ENCODE results near the gene ETFA.
"Not testable (repeated sequence)": the region's sequence is repeated elsewhere in the genome, so short reads cannot be mapped to it uniquely, and the experiment has no call there.

Gene ETFA

DNA sequence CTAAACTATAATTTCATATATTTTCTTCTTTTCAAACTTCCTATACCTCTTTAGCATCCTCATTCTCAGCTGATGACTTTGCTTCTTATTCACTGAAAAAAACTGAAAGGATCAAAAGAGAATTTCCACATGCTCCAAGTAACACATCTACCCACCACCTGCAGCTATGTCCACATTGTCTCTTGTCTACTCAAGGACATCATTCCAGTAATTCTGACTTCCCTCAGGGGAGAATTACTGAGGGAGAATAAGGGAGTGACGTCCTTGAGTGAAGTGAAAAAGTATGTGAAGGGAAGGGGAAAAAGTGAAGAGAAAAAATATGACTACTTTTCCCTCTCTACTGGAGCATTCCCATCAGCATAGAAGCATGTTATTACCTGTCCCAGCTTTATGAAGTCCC lies 32.6 kb downstream of the ETFA start:
- WGBS, 2 experiments = 75% methylated on average over 1 of the region's 1 CpG; no CpG with 5 or more reads in 1 of the 2 experiments
- H3K36me3 ChIP-seq (ENCODE audit: control insufficient read depth, insufficient read depth, low read length) = peaks cover 3% of the 10 kb centered on the region
- no peak overlapping the region for H3K4me3 ChIP-seq (ENCODE audit: insufficient read depth, low read depth, low read length)
- H3K4me1 ChIP-seq (ENCODE audit: control insufficient read depth, insufficient read depth, low read length) = peaks cover 3% of the 10 kb centered on the region
- no peaks in the 10 kb centered on the region for H3K9me3 ChIP-seq (ENCODE audit: control insufficient read depth, low read length)
- H3K27ac ChIP-seq (ENCODE audit: insufficient read depth, low read depth, low read length, poor library complexity, severe bottlenecking) = no peak overlapping the region
- no peaks in the 10 kb centered on the region for H3K27me3 ChIP-seq (ENCODE audit: control insufficient read depth, insufficient read depth, low read length, poor library complexity, severe bottlenecking)

DNA sequence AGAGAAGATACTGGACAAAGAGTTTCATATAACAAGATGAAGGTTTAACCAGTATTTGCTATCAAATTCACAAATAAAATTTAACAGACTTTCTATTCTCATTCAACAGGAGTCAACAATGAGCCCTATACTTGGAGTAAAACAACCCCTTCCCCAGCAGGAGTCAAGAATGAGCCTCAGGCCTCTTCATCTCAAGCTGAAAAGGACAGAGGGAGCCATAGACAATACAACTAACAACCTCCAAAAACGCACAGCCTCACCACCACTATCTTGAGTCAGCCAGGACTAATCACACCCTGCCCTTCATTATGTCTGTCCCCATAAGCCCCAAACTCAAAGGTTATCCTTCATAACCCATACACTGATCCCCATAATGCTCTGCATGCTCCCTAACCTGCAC lies 36.4 kb downstream of the ETFA start:
- Histone ChIP-seq H3K36me3 (ENCODE audit: control insufficient read depth, insufficient read depth, low read length) (peaks cover 19% of the 10 kb centered on the region), H3K4me1 (ENCODE audit: control insufficient read depth, insufficient read depth, low read length) (peaks cover 3% of the 10 kb centered on the region), H3K27ac (ENCODE audit: insufficient read depth, low read depth, low read length, poor library complexity, severe bottlenecking) (no peak overlapping the region), H3K4me3 (ENCODE audit: insufficient read depth, low read depth, low read length) (no peak overlapping the region), H3K27me3 (ENCODE audit: control insufficient read depth, insufficient read depth, low read length, poor library complexity, severe bottlenecking) (no peaks in the 10 kb centered on the region), H3K9me3 (ENCODE audit: control insufficient read depth, low read length) (no peaks in the 10 kb centered on the region)
- WGBS, 2 experiments = 27 to 30% methylated on average over 1 of the region's 1 CpG

- Histone ChIP-seq H3K9me3 (ENCODE audit: control insufficient read depth, low read length) (no peaks in the 10 kb centered on the region), H3K27ac (ENCODE audit: insufficient read depth, low read depth, low read length, poor library complexity, severe bottlenecking) (no peak overlapping the region), H3K27me3 (ENCODE audit: control insufficient read depth, insufficient read depth, low read length, poor library complexity, severe bottlenecking) (no peaks in the 10 kb centered on the region), H3K36me3 (ENCODE audit: control insufficient read depth, insufficient read depth, low read length) (peaks cover 22% of the 10 kb centered on the region), H3K4me1 (ENCODE audit: control insufficient read depth, insufficient read depth, low read length) (peaks cover 3% of the 10 kb centered on the region), H3K4me3 (ENCODE audit: insufficient read depth, low read depth, low read length) (no peak overlapping the region)
- 84 to 92% methylated on average over 2 of the region's 2 CpGs for whole genome bisulfite sequencing, 2 experiments
These were observed 37.0 kb downstream of the ETFA start for GRCh38 chr15:76274226-76274625.

DNA sequence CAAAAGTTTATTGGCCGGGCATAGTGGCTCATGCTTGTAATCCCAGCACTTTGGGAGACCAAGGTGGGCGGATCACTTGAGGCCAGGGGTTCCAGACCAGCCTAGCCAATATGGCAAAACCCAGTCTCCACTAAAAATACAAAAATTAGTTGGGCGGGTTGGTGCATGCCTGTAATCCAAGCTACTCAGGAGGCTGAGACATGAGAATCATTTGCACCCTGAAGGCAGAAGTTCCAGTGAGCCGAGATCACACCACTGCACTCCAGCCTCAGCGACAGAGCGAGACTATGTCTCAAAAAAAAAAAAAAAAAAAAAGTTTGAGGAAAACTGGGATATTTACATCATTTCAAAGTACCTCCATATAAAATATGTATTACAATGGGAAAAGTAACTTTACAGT lies 40.4 kb downstream of the ETFA start:
- no peak overlapping the region for H3K4me3 ChIP-seq (ENCODE audit: insufficient read depth, low read depth, low read length)
- no peaks in the 10 kb centered on the region for H3K27me3 ChIP-seq (ENCODE audit: control insufficient read depth, insufficient read depth, low read length, poor library complexity, severe bottlenecking)
- H3K9me3 ChIP-seq (ENCODE audit: control insufficient read depth, low read length) = no peaks in the 10 kb centered on the region
- no peak overlapping the region for H3K27ac ChIP-seq (ENCODE audit: insufficient read depth, low read depth, low read length, poor library complexity, severe bottlenecking)
- H3K4me1 ChIP-seq (ENCODE audit: control insufficient read depth, insufficient read depth, low read length) = peaks cover 3% of the 10 kb centered on the region
- 95 to 96% methylated on average over 4 of the region's 6 CpGs for WGBS, 2 experiments
- H3K36me3 ChIP-seq (ENCODE audit: control insufficient read depth, insufficient read depth, low read length) = peaks cover 53% of the 10 kb centered on the region

DNA sequence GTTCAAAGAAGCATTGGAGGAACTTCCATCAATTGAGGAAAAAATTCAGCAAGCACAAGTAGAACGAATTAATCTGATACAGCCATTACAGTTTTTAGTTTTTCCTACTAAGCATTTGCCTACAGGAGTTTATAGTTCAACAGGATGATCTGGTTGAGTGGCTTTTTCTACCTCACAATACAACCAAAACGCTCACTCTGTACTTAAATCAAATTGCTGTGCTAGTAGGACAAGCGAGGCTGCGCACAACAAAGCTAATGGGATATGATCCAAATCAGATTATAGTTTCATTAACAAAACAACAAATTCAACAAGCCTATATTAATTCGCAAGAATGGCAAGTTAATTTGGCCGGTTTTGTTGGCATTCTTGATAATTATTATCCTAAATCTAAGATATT lies 44.2 kb downstream of the ETFA start:
- no peaks in the 10 kb centered on the region for H3K27me3 ChIP-seq (ENCODE audit: control insufficient read depth, insufficient read depth, low read length, poor library complexity, severe bottlenecking)
- H3K27ac ChIP-seq (ENCODE audit: insufficient read depth, low read depth, low read length, poor library complexity, severe bottlenecking) = no peak overlapping the region
- H3K9me3 ChIP-seq (ENCODE audit: control insufficient read depth, low read length) = peaks cover 3% of the 10 kb centered on the region

DNA sequence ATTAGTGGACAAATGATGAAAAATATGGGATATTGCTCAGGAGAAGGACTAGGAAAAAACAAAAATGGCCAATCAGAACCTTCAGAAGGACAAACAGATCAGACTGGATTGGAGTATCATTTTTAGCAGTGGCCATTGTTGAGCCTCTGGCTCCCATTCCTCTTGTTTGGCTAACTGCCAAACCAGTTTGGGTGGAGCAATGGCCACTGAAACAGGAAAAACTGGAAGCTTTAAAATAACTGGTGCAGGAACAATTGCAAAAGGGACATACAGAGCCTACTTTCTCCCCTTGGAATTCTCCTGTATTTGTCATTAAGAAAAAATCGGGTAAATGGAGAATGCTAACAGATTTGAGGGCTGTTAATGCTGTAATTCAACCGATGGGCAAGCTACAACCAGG lies 45.5 kb downstream of the ETFA start:
- H3K4me3 ChIP-seq (ENCODE audit: insufficient read depth, low read depth, low read length) = not testable (repeated sequence)

More for the DNA sequence above, 44.2 kb downstream of the ETFA start:
- Histone ChIP-seq H3K4me3 (ENCODE audit: insufficient read depth, low read depth, low read length) (no peak overlapping the region), H3K4me1 (ENCODE audit: control insufficient read depth, insufficient read depth, low read length) (no peaks in the 10 kb centered on the region), H3K36me3 (ENCODE audit: control insufficient read depth, insufficient read depth, low read length) (peaks cover 52% of the 10 kb centered on the region)
- WGBS, 2 experiments = 95 to 96% methylated on average over 4 to 6 of the region's 6 CpGs

DNA sequence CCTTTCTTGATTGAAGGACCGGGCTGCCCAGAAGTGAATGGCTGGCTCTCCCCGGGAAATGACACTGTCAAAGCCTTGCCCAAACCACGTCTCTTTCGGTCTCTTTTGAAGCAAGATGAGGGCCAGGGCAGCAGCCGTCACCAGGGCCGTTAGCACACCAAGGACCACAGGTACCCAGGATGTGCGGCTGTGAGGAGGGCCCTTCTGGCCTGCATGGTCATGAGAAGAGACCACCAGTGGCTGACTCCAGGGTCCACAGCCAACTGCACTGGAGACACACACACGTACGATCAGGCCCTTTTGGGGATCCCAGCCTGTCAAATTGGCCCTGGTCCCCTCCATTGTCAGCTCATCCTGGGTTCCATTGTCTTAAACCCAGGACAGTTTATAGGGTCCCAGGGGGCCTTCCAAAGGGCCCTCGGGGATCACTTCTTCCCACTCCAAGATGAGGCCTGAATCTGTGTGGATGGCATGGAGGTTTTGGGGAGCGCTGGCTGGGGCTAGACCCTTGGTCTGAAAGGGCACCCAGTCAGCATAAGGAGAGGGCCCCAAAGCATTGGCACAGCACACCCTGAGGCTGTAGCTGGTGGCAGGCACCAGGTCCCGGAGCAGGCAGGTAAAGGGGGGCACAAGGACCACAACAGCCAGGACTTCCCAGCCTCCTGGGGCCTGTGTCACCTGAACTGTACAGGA lies 50.9 kb downstream of the ETFA start:
- Histone ChIP-seq H3K27ac (ENCODE audit: insufficient read depth, low read depth, low read length, poor library complexity, severe bottlenecking) (no peak overlapping the region), H3K9me3 (ENCODE audit: control insufficient read depth, low read length) (peaks cover 3% of the 10 kb centered on the region), H3K4me1 (ENCODE audit: control insufficient read depth, insufficient read depth, low read length) (no peaks in the 10 kb centered on the region), H3K4me3 (ENCODE audit: insufficient read depth, low read depth, low read length) (no peak overlapping the region), H3K27me3 (ENCODE audit: control insufficient read depth, insufficient read depth, low read length, poor library complexity, severe bottlenecking) (no peaks in the 10 kb centered on the region), H3K36me3 (ENCODE audit: control insufficient read depth, insufficient read depth, low read length) (peaks cover 25% of the 10 kb centered on the region)
- WGBS, 2 experiments = 95 to 96% methylated on average over 12 of the region's 12 CpGs

More for the DNA sequence above, 45.5 kb downstream of the ETFA start:
- H3K27me3 ChIP-seq (ENCODE audit: control insufficient read depth, insufficient read depth, low read length, poor library complexity, severe bottlenecking); H3K4me1 ChIP-seq (ENCODE audit: control insufficient read depth, insufficient read depth, low read length); H3K27ac ChIP-seq (ENCODE audit: insufficient read depth, low read depth, low read length, poor library complexity, severe bottlenecking); H3K9me3 ChIP-seq (ENCODE audit: control insufficient read depth, low read length): not testable (repeated sequence)
- peaks cover 55% of the 10 kb centered on the region for H3K36me3 ChIP-seq (ENCODE audit: control insufficient read depth, insufficient read depth, low read length)
- 88 to 91% methylated on average over 2 of the region's 2 CpGs for WGBS, 2 experiments

DNA sequence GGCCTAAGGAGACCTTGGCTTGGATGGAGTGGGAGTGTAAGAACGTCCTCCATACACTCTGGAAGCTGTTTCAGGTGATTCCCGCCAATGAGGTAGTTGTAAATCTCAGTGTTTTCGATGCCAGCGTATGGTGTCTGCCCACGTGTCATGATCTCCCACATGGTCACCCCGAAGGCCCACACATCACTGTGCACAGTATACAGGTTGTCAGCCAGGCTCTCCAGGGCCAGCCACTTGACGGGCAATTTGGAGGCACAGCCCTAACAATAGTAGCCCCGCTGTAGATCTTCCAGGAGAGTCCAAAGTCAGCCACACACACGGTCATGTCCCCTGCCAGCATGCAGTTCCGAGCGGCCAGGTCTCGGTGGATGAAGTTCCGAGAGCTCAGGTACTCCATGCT lies 51.9 kb downstream of the ETFA start:
- no peak overlapping the region for H3K4me3 ChIP-seq (ENCODE audit: insufficient read depth, low read depth, low read length)
- no peaks in the 10 kb centered on the region for H3K4me1 ChIP-seq (ENCODE audit: control insufficient read depth, insufficient read depth, low read length)
- H3K36me3 ChIP-seq (ENCODE audit: control insufficient read depth, insufficient read depth, low read length) = peaks cover 20% of the 10 kb centered on the region
- WGBS, 2 experiments = 96 to 97% methylated on average over 13 of the region's 13 CpGs
- H3K9me3 ChIP-seq (ENCODE audit: control insufficient read depth, low read length) = peaks cover 3% of the 10 kb centered on the region
- no peak overlapping the region for H3K27ac ChIP-seq (ENCODE audit: insufficient read depth, low read depth, low read length, poor library complexity, severe bottlenecking)
- no peaks in the 10 kb centered on the region for H3K27me3 ChIP-seq (ENCODE audit: control insufficient read depth, insufficient read depth, low read length, poor library complexity, severe bottlenecking)

DNA sequence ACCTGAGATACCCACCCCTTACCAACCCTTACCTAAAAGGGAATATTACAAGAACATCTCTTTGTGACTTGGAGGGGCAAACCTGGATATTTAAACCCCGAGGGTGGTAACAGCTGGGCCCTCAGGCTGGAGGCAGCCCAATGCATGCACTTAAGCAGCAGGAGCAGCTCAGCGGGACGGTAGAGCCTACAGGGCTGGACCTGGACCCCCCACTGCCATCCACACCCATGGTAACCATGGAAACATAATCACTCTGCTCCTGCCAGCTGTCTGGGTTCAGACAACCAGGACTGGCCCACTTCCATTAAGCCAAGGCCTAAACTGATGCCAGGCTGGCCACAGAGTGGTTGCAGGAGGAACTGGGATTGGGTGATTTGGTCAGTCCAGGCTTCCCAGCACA lies 52.8 kb downstream of the ETFA start:
- 67 to 68% methylated on average over 3 of the region's 3 CpGs for WGBS, 2 experiments
- H3K27ac ChIP-seq (ENCODE audit: insufficient read depth, low read depth, low read length, poor library complexity, severe bottlenecking) = no peak overlapping the region
- no peaks in the 10 kb centered on the region for H3K4me1 ChIP-seq (ENCODE audit: control insufficient read depth, insufficient read depth, low read length)
- H3K4me3 ChIP-seq (ENCODE audit: insufficient read depth, low read depth, low read length) = no peak overlapping the region
- peaks cover 3% of the 10 kb centered on the region for H3K9me3 ChIP-seq (ENCODE audit: control insufficient read depth, low read length)
- peaks cover 17% of the 10 kb centered on the region for H3K36me3 ChIP-seq (ENCODE audit: control insufficient read depth, insufficient read depth, low read length)
- no peaks in the 10 kb centered on the region for H3K27me3 ChIP-seq (ENCODE audit: control insufficient read depth, insufficient read depth, low read length, poor library complexity, severe bottlenecking)

DNA sequence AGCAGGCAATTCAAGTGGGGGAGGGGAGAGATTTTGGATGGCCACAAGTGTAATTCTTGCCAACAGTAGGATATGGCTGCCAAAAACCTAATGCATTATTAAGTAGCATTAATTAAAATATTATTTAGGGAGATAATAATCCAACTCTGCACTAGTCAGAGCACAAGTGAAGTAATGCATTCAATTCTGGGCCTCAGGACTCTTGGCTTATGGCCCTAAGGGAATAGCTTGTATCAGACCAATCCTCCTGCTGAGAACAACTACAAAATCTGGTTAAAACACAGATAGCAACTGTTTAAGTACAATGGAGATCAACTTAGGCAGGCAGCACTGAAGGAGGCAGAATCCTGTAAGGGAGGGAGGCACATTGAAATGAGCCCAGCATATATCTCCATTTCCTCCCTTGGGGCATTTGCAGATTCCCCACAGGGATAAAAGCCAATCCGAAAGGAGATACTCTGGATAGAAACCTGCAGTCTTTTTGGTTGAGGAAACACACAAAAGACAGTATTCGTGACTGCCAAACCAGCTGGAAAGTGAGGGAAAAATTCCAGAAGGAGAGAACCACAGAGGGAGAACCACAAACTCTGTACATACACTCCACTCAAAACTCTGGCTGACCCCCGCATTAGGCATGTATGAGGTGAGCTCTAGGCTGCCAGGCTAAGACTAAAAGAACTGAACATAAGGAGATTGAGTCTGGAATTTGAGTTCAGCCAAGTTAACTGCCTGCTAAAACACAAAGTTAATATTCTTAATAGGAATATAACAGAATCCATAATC lies 57.4 kb downstream of the ETFA start:
- Histone ChIP-seq H3K9me3 (ENCODE audit: control insufficient read depth, low read length) (no peaks in the 10 kb centered on the region), H3K4me3 (ENCODE audit: insufficient read depth, low read depth, low read length) (no peak overlapping the region), H3K27ac (ENCODE audit: insufficient read depth, low read depth, low read length, poor library complexity, severe bottlenecking) (no peak overlapping the region), H3K27me3 (ENCODE audit: control insufficient read depth, insufficient read depth, low read length, poor library complexity, severe bottlenecking) (no peaks in the 10 kb centered on the region), H3K4me1 (ENCODE audit: control insufficient read depth, insufficient read depth, low read length) (no peaks in the 10 kb centered on the region), H3K36me3 (ENCODE audit: control insufficient read depth, insufficient read depth, low read length) (peaks cover 1% of the 10 kb centered on the region)
- WGBS, 2 experiments = 34 to 37% methylated on average over 3 of the region's 3 CpGs

All from ectodermal cell (in vitro differentiated cells).